Endothelial cell of umbilical vein (primary cell): Measurements from ENCODE around the gene CNNM2. TPM values are rescaled to one million over a fixed set of nuclear protein-coding genes. Genes with fewer than 3 reads are reported as not detected.
"Not testable (repeated sequence)": the region's sequence is repeated elsewhere in the genome, so short reads cannot be mapped to it uniquely, and the experiment has no call there.

Experiments
- BruUV-seq: library from RNA; stranded (reverse); fragments of 400-500 nt; replicated peaks from 2 replicates; lab custom pipeline; 2021; lab: Mats Ljungman, UMichigan
- CTCF ChIA-PET: fragments of 300-600, 350-600 bp; sonication (Branson Sonifier 250); formaldehyde crosslinking; loops from one replicate; lab custom pipeline; 2021; ENCODE audit warnings: antibody characterized with exemption, inconsistent platforms; lab: Charles Lee
- POLR2A ChIA-PET: fragments of 300-600, 350-600 bp; sonication (Branson Sonifier 250); formaldehyde crosslinking; loops from one replicate; lab custom pipeline; 2021; ENCODE audit warnings: antibody characterized with exemption, inconsistent platforms; lab: Charles Lee
- DNase-seq: peaks from one replicate; pipeline ENCODE4 v3.0.0-alpha.2; 2011; ENCODE audit warnings: low read depth, low spot score
- FAIRE-seq: peaks from 2 replicates; lab custom pipeline; 2011; peaks lifted over from hg19 to GRCh38; lab: Jason Lieb, UNC
- H2AFZ ChIP-seq: 2 replicates; pipeline ENCODE4 v1.6.0; 2012; ENCODE audit warnings: low read depth, low read length, control low read depth, inconsistent platforms
- H3K27ac ChIP-seq: 2 replicates; pipeline ENCODE4 v1.5.1; 2011; ENCODE audit warnings: low read depth, mild to moderate bottlenecking, control low read depth, low read length, moderate library complexity; ENCODE audit not compliant: insufficient read depth
- H3K27me3 ChIP-seq, 2 experiments: 2 replicates each; pipeline versions ENCODE4 v1.6.0 to v1.6.1; 2011; ENCODE audit warnings: low read length in 2 of 2, mixed read lengths in 1 of 2; ENCODE audit not compliant: control insufficient read depth in 2 of 2, insufficient read depth in 2 of 2
- H3K36me3 ChIP-seq, 2 experiments: 2 replicates in 1 of 2; 3 replicates in 1 of 2; pipeline ENCODE4 v1.5.1; 2011; ENCODE audit warnings: low read length in 2 of 2, mild to moderate bottlenecking in 1 of 2, moderate library complexity in 1 of 2; ENCODE audit not compliant: control insufficient read depth in 2 of 2, insufficient read depth in 2 of 2; ENCODE audit errors: extremely low read depth in 1 of 2
- H3K4me1 ChIP-seq: 3 replicates; pipeline ENCODE4 v1.5.1; 2011; ENCODE audit warnings: mild to moderate bottlenecking, low read length; ENCODE audit not compliant: control insufficient read depth, insufficient read depth; ENCODE audit errors: extremely low read depth
- H3K4me2 ChIP-seq: 2 replicates; pipeline ENCODE4 v1.6.1; 2011; ENCODE audit warnings: low read length, control low read depth, mixed read lengths; ENCODE audit not compliant: insufficient read depth
- H3K4me3 ChIP-seq, 3 experiments: fragments of 200-600 bp in 1 of 3; sonication (generic), shearing (Covaris generic) in 1 of 3; replicated peaks in 1 of 3; 2 replicates each; pipeline ENCODE4 v1.5.1; 2011 to 2016; ENCODE audit warnings: control low read depth in 3 of 3, low read length in 3 of 3, mild to moderate bottlenecking in 2 of 3, inconsistent platforms in 1 of 3, low read depth in 1 of 3, moderate library complexity in 1 of 3; ENCODE audit not compliant: insufficient read depth in 1 of 3
- H3K79me2 ChIP-seq: 2 replicates; pipeline ENCODE4 v1.6.0; 2012; ENCODE audit warnings: low read length, inconsistent platforms; ENCODE audit not compliant: control insufficient read depth, insufficient read depth
- H3K9ac ChIP-seq: replicated peaks from 2 replicates; pipeline ENCODE3; 2011; ENCODE audit warnings: low read length, control low read depth; ENCODE audit not compliant: insufficient read depth; ENCODE audit errors: extremely low read depth
- H3K9me1 ChIP-seq: replicated peaks from 3 replicates; pipeline ENCODE4 v1.6.0; 2011; ENCODE audit warnings: mild to moderate bottlenecking, low read length; ENCODE audit not compliant: control insufficient read depth, insufficient read depth; ENCODE audit errors: extremely low read depth
- H3K9me3 ChIP-seq: replicated peaks from 2 replicates; pipeline ENCODE4 v1.5.1; 2012; ENCODE audit warnings: low read length, inconsistent platforms; ENCODE audit not compliant: control insufficient read depth, insufficient read depth
- H4K20me1 ChIP-seq: replicated peaks from 2 replicates; pipeline ENCODE3; 2011; ENCODE audit warnings: mild to moderate bottlenecking, low read length; ENCODE audit not compliant: control insufficient read depth, insufficient read depth; ENCODE audit errors: extremely low read depth
- CTCF ChIP-seq, 2 donors: IDR thresholded peaks; 1 replicate in 1 of 2; 2 replicates in 1 of 2; pipeline ENCODE4 v1.5.1; 2011; ENCODE audit warnings: low read length in 2 of 2, mild to moderate bottlenecking in 2 of 2, moderate library complexity in 2 of 2, control low read depth in 1 of 2, inconsistent platforms in 1 of 2, low read depth in 1 of 2; ENCODE audit not compliant: insufficient read depth in 1 of 2; ENCODE audit errors: extremely low read depth in 1 of 2
- EZH2 ChIP-seq: IDR thresholded peaks from 2 replicates; pipeline ENCODE4 v1.6.1; 2012; ENCODE audit warnings: borderline replicate concordance, low read depth, mild to moderate bottlenecking, moderate library complexity, low read length, inconsistent platforms; ENCODE audit not compliant: severe bottlenecking
- FOS ChIP-seq: IDR thresholded peaks from 2 replicates; pipeline ENCODE4 v1.6.1; 2011; ENCODE audit warnings: mild to moderate bottlenecking, low read length, moderate library complexity, borderline replicate concordance; ENCODE audit not compliant: insufficient read depth
- GATA2 ChIP-seq: IDR thresholded peaks from 2 replicates; pipeline ENCODE4 v1.7.0; 2011; ENCODE audit warnings: low read depth, mild to moderate bottlenecking, moderate library complexity, mixed read lengths, low read length; ENCODE audit not compliant: insufficient read length, insufficient read depth
- JUN ChIP-seq: IDR thresholded peaks from 2 replicates; pipeline ENCODE4 v1.6.1; 2011; ENCODE audit warnings: borderline replicate concordance, low read depth; ENCODE audit not compliant: insufficient read length, insufficient read depth
- MYC ChIP-seq: IDR thresholded peaks from one replicate; pipeline ENCODE4 v1.6.1; 2011; ENCODE audit warnings: mild to moderate bottlenecking, low read depth, low read length
- POLR2A ChIP-seq: IDR thresholded peaks from 2 replicates; pipeline ENCODE4 v1.6.1; 2012; ENCODE audit warnings: low read depth, mild to moderate bottlenecking, control low read depth, low read length
- POLR2AphosphoS5 ChIP-seq: IDR thresholded peaks from 2 replicates; pipeline ENCODE4 v1.6.1; 2012; ENCODE audit warnings: low read depth, mild to moderate bottlenecking, control low read depth, low read length, moderate library complexity; ENCODE audit not compliant: insufficient read depth
- dilution Hi-C: fragments of 300-500 bp; cut with MboI; formaldehyde crosslinking; loops from one replicate; pipeline ENCODE4 v1.15.0; 2019; ENCODE audit warnings: low sequenced_read_pairs; ENCODE audit not compliant: extremely low pct_ligation_motif_present
- intact Hi-C: fragments of 100-400 bp; cut with micrococcal nuclease; formaldehyde crosslinking; loops from one replicate; pipeline ENCODE4 v1.10.0; 2022
- polyA plus RNA-seq, 4 experiments: library from polyadenylated mRNA; depleted of rRNA in 3 of 4; stranded (reverse) in 3 of 4; unstranded in 1 of 4; fragments of >200 nt; gene quantifications; 2 replicates each; pipeline versions ENCODE4 v1.2.1 to v1.2.3, GENCODE V29; 2011 to 2012; ENCODE audit warnings: missing spikeins in 1 of 4
- total RNA-seq: library from RNA; stranded (reverse); gene quantifications from 2 replicates; pipeline ENCODE4 v1.2.3, GENCODE V29; 2021
- TF ChIP-seq, protein P1 (sequence below): IDR thresholded peaks from 2 replicates; pipeline ENCODE4 v1.6.1; 2011; ENCODE audit not compliant: insufficient read depth, insufficient read length

CNNM2 gene
- total and polyA plus RNA-seq, 2 donors (not counting 3 experiments of a cell fraction or from before 2014, with no cell fraction given): 1.9 to 3.0 TPM

DNA sequence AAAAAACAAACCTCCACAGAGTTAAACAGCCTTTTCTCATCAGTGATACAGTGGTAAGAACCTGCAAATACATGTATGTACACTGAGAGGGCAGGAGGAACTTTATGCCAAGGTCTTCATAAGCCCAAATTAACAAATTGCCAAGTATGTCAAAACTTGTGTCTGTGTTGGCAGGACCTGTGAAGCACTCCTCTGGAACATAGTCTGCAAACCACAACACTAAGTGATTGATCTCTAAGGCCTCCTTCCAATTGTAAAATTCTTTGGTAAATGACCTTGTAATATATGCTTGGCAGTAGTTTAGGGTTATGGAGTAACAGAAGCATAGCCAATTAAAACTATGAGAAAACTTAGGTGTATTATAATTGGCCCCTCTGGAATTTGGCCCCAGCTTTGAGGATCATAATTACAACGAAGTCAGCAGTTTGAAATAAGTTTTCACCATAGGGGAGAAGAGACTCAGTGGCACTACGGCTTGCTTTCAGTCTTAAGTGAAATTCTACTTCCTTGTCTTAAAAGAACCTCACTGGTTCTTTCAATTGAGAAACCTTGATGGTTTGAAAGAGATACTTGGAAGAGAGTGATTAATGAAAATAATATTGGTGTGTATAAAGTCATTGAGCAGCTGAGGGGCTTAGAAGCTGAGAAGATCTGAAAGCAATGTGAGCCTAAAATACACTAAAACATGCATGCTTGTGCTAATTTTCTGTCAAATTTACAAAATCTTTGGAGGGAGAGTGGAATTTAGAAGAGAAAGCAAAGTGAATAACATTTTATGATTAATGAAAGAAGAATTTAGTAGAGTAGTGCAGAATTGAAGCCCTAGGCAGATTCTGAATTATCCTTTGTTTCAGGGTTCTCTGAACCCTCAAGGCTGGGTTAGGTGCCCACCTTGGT, 57.6 kb downstream of the CNNM2 start:
- H3K9me3 ChIP-seq: no peaks in the 10 kb centered on the region
- no peak overlapping the region for H3K27ac ChIP-seq
- H3K4me3 ChIP-seq: no peak overlapping the region
- H4K20me1 ChIP-seq: no peaks in the 10 kb centered on the region
- H2AFZ ChIP-seq: no peak overlapping the region
- no peaks in the 10 kb centered on the region for H3K4me1 ChIP-seq
- dilution Hi-C loops: no loop called here
- POLR2A ChIA-PET: no interaction called here
- no peaks in the 10 kb centered on the region for H3K79me2 ChIP-seq
- intact Hi-C loops: no loop called here
- BruUV-seq: no TSS peak
- no peaks in the 10 kb centered on the region for H3K36me3 ChIP-seq
- no peak for DNase-seq
- TF ChIP-seq POLR2AphosphoS5: no peak
- TF ChIP-seq, protein P1, sequence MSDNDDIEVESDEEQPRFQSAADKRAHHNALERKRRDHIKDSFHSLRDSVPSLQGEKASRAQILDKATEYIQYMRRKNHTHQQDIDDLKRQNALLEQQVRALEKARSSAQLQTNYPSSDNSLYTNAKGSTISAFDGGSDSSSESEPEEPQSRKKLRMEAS: no peak
- TF ChIP-seq GATA2: no peak
- TF ChIP-seq POLR2A: no peak
- no peak for TF ChIP-seq EZH2
- no peak for TF ChIP-seq CTCF (IDR thresholded peaks at IDR 0.05; ENCODE audit: extremely low read depth in 1 of 2, insufficient read depth in 1 of 2, low read depth in 1 of 2, low read length in 2 of 2)
- TF ChIP-seq FOS: no peak
- TF ChIP-seq MYC: no peak
- no peak for TF ChIP-seq JUN
- H3K9me1 ChIP-seq: no peaks in the 10 kb centered on the region
- FAIRE-seq: no peak
- CTCF ChIA-PET: no interaction called here
- H3K9ac ChIP-seq: no peak overlapping the region
- H3K4me2 ChIP-seq: no peak overlapping the region
- no peaks in the 10 kb centered on the region for H3K27me3 ChIP-seq

- H3K9me1 ChIP-seq, BruUV-seq, dilution Hi-C loops, DNase-seq, POLR2A ChIA-PET, H3K9me3 ChIP-seq, H3K27ac ChIP-seq, H3K4me2 ChIP-seq, intact Hi-C loops, H2AFZ ChIP-seq, H3K4me1 ChIP-seq, CTCF ChIA-PET, H3K27me3 ChIP-seq, H3K36me3 ChIP-seq, H3K4me3 ChIP-seq, H4K20me1 ChIP-seq, H3K79me2 ChIP-seq, H3K9ac ChIP-seq, FAIRE-seq: not testable (repeated sequence)
These were observed 58.3 kb downstream of the CNNM2 start for GRCh38 chr10:102976380-102976726.
